HepG2 (cell line): ENCODE data around the gene TARM1.
"Not testable (repeated sequence)": the region's sequence is repeated elsewhere in the genome, so short reads cannot be mapped to it uniquely, and the experiment has no call there.

Experiments used
- EZH2 ChIP-seq: conservative IDR thresholded peaks from 2 replicates; pipeline ENCODE4 v1.6.1; 2012; ENCODE audit warnings: mild to moderate bottlenecking, low read depth, low read length, moderate library complexity
- IRF2 ChIP-seq: IDR thresholded peaks from 2 replicates; pipeline ENCODE4 v1.6.1; 2018; ENCODE audit warnings: missing genetic modification reagents, missing compliant biosample characterization
- JUN ChIP-seq: sonication (generic); formaldehyde crosslinking; IDR thresholded peaks from 2 replicates; pipeline ENCODE4 v1.4.0; 2020; ENCODE audit warnings: mild to moderate bottlenecking, missing genetic modification reagents
- JUND ChIP-seq: sonication (generic); formaldehyde crosslinking; IDR thresholded peaks from 2 replicates; pipeline ENCODE4 v1.8.0; 2022; ENCODE audit warnings: mild to moderate bottlenecking, missing genetic modification reagents
- STAG1 ChIP-seq: sonication (generic); formaldehyde crosslinking; IDR thresholded peaks from 2 replicates; pipeline ENCODE4 v1.4.0; 2020; ENCODE audit warnings: missing genetic modification reagents
- TOE1 ChIP-seq: sonication (generic); formaldehyde crosslinking; IDR thresholded peaks from 2 replicates; pipeline ENCODE4 v1.4.0; 2020; ENCODE audit warnings: mild to moderate bottlenecking, missing genetic modification reagents
- YY1 ChIP-seq: IDR thresholded peaks from 2 replicates; pipeline ENCODE4 v1.6.1; 2011; ENCODE audit warnings: low read length, low read depth, moderate library complexity, mild to moderate bottlenecking; ENCODE audit not compliant: insufficient read depth, insufficient replicate concordance
- ZFP62 ChIP-seq: sonication (generic); formaldehyde crosslinking; IDR thresholded peaks from 2 replicates; pipeline ENCODE4 v1.4.0; 2020; ENCODE audit warnings: missing genetic modification reagents
- ZNF564 ChIP-seq: sonication (generic); formaldehyde crosslinking; IDR thresholded peaks from 2 replicates; pipeline ENCODE4 v1.8.1; 2023; ENCODE audit warnings: mild to moderate bottlenecking, missing genetic modification reagents
- TF ChIP-seq, protein P1 (sequence below): sonication (generic); formaldehyde crosslinking; IDR thresholded peaks from 2 replicates; pipeline ENCODE4 v1.5.0; 2020; ENCODE audit warnings: mild to moderate bottlenecking, missing genetic modification reagents, moderate library complexity
- TF ChIP-seq, protein P2 (sequence below): sonication (generic); formaldehyde crosslinking; IDR thresholded peaks from 2 replicates; pipeline ENCODE4 v1.4.0; 2020; ENCODE audit warnings: missing genetic modification reagents, borderline replicate concordance

DNA sequence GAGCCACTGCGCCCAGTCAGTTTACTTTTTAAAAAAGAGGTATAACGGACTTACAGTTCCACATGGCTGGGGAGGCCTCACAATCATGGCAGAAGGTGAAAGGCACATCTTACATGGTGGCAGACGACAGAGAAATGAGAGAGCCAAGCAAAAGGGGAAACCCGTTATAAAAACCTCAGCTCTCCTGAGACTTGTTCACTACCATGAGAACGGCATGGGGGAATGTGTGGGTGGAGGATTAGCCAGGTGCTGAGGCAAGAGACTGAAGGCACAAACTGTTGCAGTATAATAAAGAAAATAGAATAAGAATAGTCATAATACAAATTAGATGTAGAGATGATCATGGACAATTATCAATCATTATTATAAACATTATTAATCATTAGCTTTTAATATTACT, 44.6 kb downstream of the TARM1 start:
- TF ChIP-seq ZNF564 (CRISPR knock-in tag); ZFP62 (CRISPR knock-in tag); IRF2 (CRISPR knock-in tag); EZH2; TOE1; YY1; STAG1 (CRISPR knock-in tag); JUN (CRISPR knock-in tag); JUND (CRISPR knock-in tag): not testable (repeated sequence)
- TF ChIP-seq, protein P1, sequence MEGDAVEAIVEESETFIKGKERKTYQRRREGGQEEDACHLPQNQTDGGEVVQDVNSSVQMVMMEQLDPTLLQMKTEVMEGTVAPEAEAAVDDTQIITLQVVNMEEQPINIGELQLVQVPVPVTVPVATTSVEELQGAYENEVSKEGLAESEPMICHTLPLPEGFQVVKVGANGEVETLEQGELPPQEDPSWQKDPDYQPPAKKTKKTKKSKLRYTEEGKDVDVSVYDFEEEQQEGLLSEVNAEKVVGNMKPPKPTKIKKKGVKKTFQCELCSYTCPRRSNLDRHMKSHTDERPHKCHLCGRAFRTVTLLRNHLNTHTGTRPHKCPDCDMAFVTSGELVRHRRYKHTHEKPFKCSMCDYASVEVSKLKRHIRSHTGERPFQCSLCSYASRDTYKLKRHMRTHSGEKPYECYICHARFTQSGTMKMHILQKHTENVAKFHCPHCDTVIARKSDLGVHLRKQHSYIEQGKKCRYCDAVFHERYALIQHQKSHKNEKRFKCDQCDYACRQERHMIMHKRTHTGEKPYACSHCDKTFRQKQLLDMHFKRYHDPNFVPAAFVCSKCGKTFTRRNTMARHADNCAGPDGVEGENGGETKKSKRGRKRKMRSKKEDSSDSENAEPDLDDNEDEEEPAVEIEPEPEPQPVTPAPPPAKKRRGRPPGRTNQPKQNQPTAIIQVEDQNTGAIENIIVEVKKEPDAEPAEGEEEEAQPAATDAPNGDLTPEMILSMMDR (CRISPR knock-in tag): not testable (repeated sequence)
- TF ChIP-seq, protein P2, sequence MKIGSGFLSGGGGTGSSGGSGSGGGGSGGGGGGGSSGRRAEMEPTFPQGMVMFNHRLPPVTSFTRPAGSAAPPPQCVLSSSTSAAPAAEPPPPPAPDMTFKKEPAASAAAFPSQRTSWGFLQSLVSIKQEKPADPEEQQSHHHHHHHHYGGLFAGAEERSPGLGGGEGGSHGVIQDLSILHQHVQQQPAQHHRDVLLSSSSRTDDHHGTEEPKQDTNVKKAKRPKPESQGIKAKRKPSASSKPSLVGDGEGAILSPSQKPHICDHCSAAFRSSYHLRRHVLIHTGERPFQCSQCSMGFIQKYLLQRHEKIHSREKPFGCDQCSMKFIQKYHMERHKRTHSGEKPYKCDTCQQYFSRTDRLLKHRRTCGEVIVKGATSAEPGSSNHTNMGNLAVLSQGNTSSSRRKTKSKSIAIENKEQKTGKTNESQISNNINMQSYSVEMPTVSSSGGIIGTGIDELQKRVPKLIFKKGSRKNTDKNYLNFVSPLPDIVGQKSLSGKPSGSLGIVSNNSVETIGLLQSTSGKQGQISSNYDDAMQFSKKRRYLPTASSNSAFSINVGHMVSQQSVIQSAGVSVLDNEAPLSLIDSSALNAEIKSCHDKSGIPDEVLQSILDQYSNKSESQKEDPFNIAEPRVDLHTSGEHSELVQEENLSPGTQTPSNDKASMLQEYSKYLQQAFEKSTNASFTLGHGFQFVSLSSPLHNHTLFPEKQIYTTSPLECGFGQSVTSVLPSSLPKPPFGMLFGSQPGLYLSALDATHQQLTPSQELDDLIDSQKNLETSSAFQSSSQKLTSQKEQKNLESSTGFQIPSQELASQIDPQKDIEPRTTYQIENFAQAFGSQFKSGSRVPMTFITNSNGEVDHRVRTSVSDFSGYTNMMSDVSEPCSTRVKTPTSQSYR (CRISPR knock-in tag): not testable (repeated sequence)
